Fibroblast of pulmonary artery (primary cell): ENCODE data around the gene F2RL2.

Experiments used
- DNase-seq: peaks from one replicate; pipeline ENCODE4 v3.0.0-alpha.2; 2010; ENCODE audit warnings: low read depth
- H3K4me3 ChIP-seq: replicated peaks from 2 replicates; pipeline ENCODE4 v1.5.1; 2011; ENCODE audit warnings: low read depth, mild to moderate bottlenecking, control low read depth, low read length, moderate library complexity
- TF ChIP-seq, protein P1 (sequence below): IDR thresholded peaks from 2 replicates; pipeline ENCODE4 v1.5.1; 2011; ENCODE audit warnings: mild to moderate bottlenecking, control low read depth, low read length, inconsistent platforms; ENCODE audit errors: missing control alignments

The F2RL2 gene

DNA sequence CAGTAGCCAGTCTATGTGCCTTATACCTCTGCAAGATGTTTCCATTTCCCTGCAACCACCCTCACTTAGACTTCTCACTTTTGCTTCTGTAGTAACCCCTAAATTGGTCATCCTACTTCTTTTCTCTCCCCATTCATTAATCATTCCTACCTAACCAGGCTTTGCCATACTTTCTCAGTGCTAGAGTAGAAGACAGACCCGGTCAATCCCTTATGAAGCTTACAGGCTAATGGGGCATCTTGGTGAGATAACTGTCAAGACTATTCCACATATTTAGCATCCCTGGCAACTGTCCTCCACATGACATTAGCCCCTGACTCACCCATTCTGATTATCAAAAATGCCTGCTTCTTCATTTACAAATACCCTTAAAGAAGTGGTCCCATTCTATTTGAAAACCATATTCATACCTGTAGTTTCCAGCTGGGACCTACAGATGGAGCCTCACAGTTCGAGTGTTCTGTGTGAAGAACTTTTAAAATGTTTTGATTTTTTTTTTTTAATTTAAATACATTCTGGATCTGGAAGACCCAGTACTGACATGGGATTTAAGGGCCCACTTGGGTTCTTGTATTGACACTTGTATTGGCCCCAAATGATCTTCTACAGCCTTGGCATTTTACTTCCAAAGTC is 21.0 kb downstream of the F2RL2 start:
- peak; percentile 60 for DNase-seq
- H3K4me3 ChIP-seq: no peak overlapping the region
- TF ChIP-seq, protein P1, sequence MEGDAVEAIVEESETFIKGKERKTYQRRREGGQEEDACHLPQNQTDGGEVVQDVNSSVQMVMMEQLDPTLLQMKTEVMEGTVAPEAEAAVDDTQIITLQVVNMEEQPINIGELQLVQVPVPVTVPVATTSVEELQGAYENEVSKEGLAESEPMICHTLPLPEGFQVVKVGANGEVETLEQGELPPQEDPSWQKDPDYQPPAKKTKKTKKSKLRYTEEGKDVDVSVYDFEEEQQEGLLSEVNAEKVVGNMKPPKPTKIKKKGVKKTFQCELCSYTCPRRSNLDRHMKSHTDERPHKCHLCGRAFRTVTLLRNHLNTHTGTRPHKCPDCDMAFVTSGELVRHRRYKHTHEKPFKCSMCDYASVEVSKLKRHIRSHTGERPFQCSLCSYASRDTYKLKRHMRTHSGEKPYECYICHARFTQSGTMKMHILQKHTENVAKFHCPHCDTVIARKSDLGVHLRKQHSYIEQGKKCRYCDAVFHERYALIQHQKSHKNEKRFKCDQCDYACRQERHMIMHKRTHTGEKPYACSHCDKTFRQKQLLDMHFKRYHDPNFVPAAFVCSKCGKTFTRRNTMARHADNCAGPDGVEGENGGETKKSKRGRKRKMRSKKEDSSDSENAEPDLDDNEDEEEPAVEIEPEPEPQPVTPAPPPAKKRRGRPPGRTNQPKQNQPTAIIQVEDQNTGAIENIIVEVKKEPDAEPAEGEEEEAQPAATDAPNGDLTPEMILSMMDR: peak; percentile 58

DNA sequence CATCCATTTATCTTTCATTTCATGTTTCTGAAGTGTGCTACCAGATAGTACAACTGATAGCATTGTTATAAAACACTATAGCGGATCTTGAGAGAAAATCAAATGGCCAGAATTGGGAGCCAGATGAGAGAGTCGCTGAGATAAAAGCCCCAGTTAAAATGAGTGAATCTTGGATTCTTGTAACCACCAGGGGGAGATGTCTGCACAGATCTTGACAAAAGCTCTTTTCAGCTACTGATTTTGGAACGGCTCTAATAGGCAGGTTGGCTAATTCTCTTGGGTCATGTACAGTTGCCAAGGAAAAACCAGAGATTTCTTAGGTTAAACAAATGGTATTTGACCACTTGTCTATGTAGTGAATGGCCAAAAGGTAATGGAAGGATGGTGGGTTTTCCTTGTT is 21.7 kb downstream of the F2RL2 start:
- TF ChIP-seq, protein P1: peak; percentile 81
- no peak overlapping the region for H3K4me3 ChIP-seq
- DNase-seq: peak; percentile 87

DNA sequence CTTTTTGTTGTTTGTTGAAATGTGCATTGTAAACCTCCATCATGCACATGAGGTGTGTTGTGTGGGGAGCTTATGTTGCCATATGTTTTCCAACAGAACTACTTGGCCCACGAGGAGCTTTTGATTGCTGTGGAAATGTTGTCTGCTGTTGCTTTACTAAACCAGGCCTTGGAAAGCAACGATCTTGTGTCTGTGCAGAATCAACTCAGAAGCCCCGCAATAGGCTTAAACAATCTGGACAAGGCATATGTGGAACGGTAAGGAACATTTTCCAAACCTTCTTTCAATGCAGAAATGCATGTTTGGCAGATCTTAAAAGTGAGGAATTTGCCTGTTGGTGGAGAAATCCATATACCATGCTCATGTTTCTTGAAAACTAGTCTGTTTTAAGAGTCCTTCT is 22.5 kb downstream of the F2RL2 start:
- H3K4me3 ChIP-seq: no peak overlapping the region
- TF ChIP-seq, protein P1: no peak
- no peak for DNase-seq

DNA sequence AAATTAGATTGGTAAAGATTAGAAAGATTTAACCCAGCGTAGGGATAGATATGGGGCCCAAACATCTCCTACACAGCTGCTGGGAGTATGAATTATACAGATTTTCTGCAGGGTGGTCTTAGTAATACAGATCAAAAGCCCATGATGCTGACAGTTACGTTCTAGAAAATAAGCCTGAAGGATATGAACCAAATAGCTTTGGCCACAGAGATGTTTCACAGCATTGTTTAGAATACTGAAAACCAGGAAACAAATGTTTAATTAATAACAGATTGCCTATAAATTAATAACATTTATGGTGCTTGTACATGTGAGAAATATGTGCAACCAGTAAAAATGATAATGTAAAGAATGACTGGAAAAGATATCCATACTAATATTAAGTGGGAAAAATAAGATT is 24.7 kb downstream of the F2RL2 start:
- no peak overlapping the region for H3K4me3 ChIP-seq
- no peak for DNase-seq
- TF ChIP-seq, protein P1: no peak

- H3K4me3 ChIP-seq: no peak overlapping the region
- DNase-seq: no peak
- TF ChIP-seq, protein P1: no peak
Observed at GRCh38 chr5:76595755-76596481, 27.3 kb downstream of the F2RL2 start.

DNA sequence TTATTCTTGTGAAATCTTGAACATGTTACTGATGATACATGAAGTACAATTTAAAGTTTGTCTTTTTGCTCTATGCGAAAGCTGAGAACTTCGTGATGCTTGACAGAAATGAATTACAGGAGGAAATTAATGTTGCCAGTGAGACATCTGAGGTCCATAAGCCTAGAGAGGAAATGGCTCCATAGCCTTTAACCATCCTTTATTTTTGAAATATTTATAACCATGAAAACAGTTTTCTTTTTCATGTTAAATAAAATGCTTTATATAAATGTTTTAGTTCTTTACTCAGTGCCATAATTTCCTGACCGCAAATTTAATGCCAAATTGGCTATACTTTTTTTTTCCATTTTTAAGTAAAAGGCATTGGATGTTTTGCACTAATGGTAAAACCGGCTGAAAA is 29.1 kb downstream of the F2RL2 start:
- H3K4me3 ChIP-seq: no peak overlapping the region
- DNase-seq: no peak
- TF ChIP-seq, protein P1: no peak
